HG02642 (cell line): Measurements from ENCODE around the gene KLK15.

Experiments
- ATAC-seq: cut with Tn5 transposase; IDR thresholded peaks from one replicate; pipeline ENCODE4 v1.9.1; 2021; ENCODE audit warnings: mild to moderate bottlenecking; ENCODE audit not compliant: unreplicated experiment, poor library complexity

The KLK15 gene

DNA sequence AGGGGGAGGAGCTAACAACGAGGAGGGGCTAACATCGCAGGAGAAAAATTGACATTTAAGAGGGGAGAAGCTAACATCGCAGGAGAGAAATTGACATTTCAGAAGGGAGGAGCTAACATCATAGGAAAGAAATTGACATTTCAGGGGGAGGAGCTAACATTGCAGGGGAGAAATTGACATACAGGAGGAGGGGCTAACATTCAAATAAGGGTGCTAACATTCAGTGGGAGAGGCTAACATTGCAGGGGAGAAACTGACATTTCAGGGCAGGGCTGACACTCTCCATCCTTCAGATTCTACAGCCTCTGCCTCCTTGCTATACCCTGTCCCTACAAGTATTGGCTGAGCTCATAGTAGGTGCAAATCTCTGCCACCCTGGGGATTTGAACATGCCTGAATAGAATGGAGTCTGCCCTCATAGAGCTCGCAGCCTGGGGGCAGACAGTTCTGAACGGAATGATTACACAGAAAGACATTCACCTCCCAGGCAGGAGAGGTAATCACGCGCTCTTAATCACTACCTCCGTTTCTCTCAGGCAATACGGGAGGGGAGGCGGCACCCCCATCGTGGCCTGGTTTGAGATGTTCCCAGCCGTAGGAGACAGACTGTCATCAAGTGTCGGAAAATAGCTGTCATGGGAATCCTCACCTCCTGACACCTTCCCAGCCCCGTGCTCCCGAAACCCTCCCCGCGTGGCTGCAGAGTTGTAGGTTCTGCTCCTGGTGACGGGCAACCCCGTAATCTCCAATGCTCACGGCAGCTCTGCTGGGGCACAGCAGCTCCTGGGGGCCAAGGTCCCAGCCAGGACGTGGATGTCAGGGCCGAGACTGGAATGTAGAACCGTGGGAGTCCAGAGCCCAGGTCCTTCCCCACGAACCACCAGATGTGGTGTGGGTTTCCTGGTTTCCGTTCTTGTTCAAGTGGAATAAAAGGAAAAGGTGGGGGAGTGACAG lies 53.6 kb downstream of the KLK15 start:
- ATAC-seq: no peak

DNA sequence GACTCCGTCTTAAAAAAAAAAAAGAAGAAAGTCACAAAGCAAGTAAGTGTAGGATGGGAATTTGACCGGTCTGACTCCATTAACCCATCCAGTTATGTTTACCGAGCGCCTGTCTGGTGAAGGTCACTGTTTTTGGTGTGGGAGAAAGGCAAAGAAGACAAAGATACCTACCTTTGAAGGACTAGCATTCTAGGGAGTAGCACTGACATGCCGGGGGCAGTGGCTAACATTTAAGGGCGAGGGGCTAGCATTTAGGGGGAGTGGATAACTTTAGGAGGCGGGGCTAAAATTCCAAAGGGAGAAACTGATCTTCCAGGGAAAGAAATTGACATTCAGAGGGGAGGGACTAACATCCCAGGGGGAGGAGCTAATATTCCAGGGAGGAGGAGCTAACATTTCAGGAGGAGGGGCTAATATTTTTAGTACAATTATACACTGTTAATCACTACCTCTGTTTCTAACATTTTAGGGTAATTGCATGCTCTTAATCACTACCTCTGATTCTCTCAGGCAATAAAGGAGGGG lies 54.4 kb downstream of the KLK15 start:
- no peak for ATAC-seq

DNA sequence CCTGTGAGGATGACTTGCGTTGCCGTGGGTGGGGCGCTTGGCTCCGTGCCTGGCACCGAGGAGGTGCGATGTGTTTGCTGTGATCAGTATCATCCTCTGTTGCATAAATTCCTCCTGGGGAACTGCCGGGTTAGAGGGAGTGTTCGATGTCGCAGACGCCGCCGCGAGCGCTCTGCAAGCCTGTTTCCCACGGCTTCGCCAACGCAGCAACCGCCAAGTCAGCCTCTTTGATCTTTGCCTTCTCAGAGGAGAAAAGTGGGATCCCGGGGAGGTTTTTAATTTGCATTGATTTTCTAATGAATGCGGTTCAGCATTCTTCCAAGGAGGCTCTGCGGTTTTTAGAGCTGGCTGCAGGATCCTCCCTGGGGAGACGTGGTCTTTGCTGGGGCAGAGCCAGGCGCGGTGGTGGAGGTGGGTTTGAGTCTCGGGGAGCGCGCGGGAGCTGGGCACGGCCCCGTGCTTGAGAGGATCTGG lies 55.5 kb downstream of the KLK15 start:
- no peak for ATAC-seq

DNA sequence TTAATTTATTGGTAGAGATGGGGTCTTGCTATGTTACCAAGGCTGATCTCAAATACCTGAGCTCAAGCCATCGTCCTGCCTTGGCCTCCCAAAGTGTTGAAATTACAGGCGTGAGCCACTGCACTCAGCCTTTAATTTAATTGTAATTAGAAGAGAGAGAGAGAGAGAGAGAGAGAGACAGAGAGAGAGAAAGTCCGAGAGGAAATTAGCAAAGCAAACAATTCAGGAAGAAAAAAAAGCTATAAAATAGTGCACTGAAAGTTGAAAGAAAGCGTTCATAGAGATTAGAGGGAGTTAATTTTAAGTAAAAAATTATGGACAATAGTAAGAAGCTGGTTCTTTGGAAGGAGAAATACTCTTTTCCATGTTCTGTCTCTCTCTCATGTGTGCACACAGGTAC lies 56.1 kb downstream of the KLK15 start:
- no peak for ATAC-seq

DNA sequence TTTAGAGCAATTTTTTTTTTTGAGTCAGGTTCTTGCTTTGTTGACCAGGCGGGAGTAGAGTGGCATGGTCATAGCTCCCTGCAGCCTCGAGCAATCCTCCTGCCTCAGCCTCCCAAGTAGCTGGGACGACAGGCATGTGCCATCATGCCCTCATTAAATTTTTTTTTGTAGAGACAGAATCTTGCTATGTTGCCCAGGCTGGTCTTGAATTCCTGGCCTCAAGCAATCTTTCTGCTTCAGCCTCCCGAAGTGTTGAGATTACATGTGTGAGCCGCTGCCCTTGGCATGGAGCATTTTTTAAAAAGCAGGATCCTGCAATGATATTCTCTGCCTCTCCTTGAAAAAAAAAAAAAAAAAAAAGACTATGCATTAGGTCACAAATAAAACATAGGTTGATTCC lies 57.2 kb downstream of the KLK15 start:
- ATAC-seq: no peak
